22Rv1 (cell line): Measurements from ENCODE around the gene CCDC169.

Experiments
- CTCF ChIP-seq: fragments of 450-650 bp; IDR thresholded peaks from 2 replicates; pipeline ENCODE4 v1.5.1; 2017; ENCODE audit warnings: mild to moderate bottlenecking
- ZFX ChIP-seq: fragments of 450-650 bp; IDR thresholded peaks from 2 replicates; pipeline ENCODE4 v1.6.1; 2017; ENCODE audit warnings: antibody characterized with exemption, borderline replicate concordance

DNA sequence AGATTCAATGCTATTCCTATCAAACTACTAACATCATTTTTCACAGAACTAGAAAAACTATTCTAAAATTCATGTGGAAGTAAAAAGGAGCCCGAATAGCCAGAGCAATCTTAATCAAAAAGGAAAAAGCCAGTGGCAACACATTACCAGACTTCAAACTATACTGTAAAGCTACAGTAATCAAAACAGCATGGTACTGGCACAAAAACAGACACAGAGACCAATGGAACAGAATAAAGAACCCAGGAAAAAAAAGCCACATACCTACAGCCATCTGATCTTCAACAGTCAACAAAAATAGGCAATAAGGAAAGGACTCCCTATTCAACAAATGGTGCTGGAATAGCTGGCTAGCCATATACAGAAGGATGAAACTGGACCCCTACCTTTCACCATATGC, 72.9 kb downstream of the CCDC169 start:
- TF ChIP-seq CTCF (no peak), ZFX (no peak)
